Posterior cingulate gyrus (tissue), 11 donors: ENCODE measurements around the gene YES1.
"Not testable (repeated sequence)": the region's sequence is repeated elsewhere in the genome, so short reads cannot be mapped to it uniquely, and the experiment has no call there.

ENCODE experiments used
- DNase-seq, 10 donors: peaks; one replicate each; pipeline versions ENCODE4 v3.0.0 to v3.0.0-alpha.2; 2020 to 2021; ENCODE audit warnings: mixed read lengths in 3 of 10
- intact Hi-C: fragments of 100-400 bp; cut with DNase I; formaldehyde crosslinking; loops from one replicate; pipeline ENCODE4 v1.15.1; 2023

YES1 gene

GRCh38 chr18:795383-795782, 16.7 kb downstream of the YES1 start:
- DNase-seq, intact Hi-C loops: not testable (repeated sequence)

- intact Hi-C loops, result no loop called here
- DNase-seq, result no peak
Measured at GRCh38 chr18:789397-789796, 22.6 kb downstream of the YES1 start.

- DNase-seq, result no peak
- intact Hi-C loops, result no loop called here
Measured at GRCh38 chr18:785242-785641, 26.8 kb downstream of the YES1 start.

- intact Hi-C loops, result no loop called here
Measured at GRCh38 chr18:784470-785172, 27.4 kb downstream of the YES1 start.

GRCh38 chr18:778194-778927, 33.7 kb downstream of the YES1 start:
- DNase-seq, result no peak
- intact Hi-C loops, result no loop called here

More at GRCh38 chr18:784470-785172, 27.4 kb downstream of the YES1 start:
- no peak for DNase-seq

GRCh38 chr18:777021-777420, 35.0 kb downstream of the YES1 start:
- intact Hi-C loops, result no loop called here
- no peak for DNase-seq

- intact Hi-C loops, DNase-seq: not testable (repeated sequence)
Measured at GRCh38 chr18:776044-776443, 36.0 kb downstream of the YES1 start.

- intact Hi-C loops, result no loop called here
- DNase-seq, result no peak
Measured at GRCh38 chr18:774811-775210, 37.2 kb downstream of the YES1 start.

GRCh38 chr18:773980-774624, 37.9 kb downstream of the YES1 start:
- intact Hi-C loops, result no loop called here
- no peak for DNase-seq

- DNase-seq, result no peak
- intact Hi-C loops, result no loop called here
Measured at GRCh38 chr18:770583-770961, 41.5 kb downstream of the YES1 start.

GRCh38 chr18:767961-768360, 44.1 kb downstream of the YES1 start:
- DNase-seq, result no peak
- intact Hi-C loops, result no loop called here

GRCh38 chr18:767084-767882, 44.8 kb downstream of the YES1 start:
- no peak for DNase-seq
- intact Hi-C loops, result no loop called here

GRCh38 chr18:766550-766860, 45.5 kb downstream of the YES1 start:
- intact Hi-C loops, result no loop called here

GRCh38 chr18:765764-766549, 46.1 kb downstream of the YES1 start:
- no peak for DNase-seq
- intact Hi-C loops, result no loop called here

More at GRCh38 chr18:766550-766860, 45.5 kb downstream of the YES1 start:
- DNase-seq, result no peak

- intact Hi-C loops, DNase-seq: not testable (repeated sequence)
Measured at GRCh38 chr18:759864-760263, 52.2 kb downstream of the YES1 start.

- DNase-seq, result no peak
- intact Hi-C loops, result no loop called here
Measured at GRCh38 chr18:755506-755905, 56.5 kb downstream of the YES1 start.

GRCh38 chr18:754656-755055, 57.4 kb downstream of the YES1 start:
- no peak for DNase-seq
- intact Hi-C loops, result no loop called here

- intact Hi-C loops, result no loop called here
- DNase-seq, result no peak
Measured at GRCh38 chr18:750456-750855, 61.6 kb downstream of the YES1 start.

GRCh38 chr18:744832-745597, 67.0 kb downstream of the YES1 start:
- DNase-seq, result no peak
- intact Hi-C loops, result no loop called here
